GM12872 (cell line): ENCODE results near the gene HPS4.

Experiments
- CTCF ChIP-seq: IDR thresholded peaks from 3 replicates; pipeline ENCODE4 v1.5.1; 2011; ENCODE audit warnings: low read depth, mild to moderate bottlenecking, low read length, moderate library complexity; ENCODE audit not compliant: insufficient read depth

Gene HPS4

GRCh38 chr22:26447584-26448329, 35.8 kb downstream of the HPS4 start:
- no peak for TF ChIP-seq CTCF

GRCh38 chr22:26446808-26447515, 36.6 kb downstream of the HPS4 start:
- TF ChIP-seq CTCF, result no peak

- TF ChIP-seq CTCF, result no peak
Observed at GRCh38 chr22:26445577-26446275, 37.9 kb downstream of the HPS4 start.

GRCh38 chr22:26444777-26445176, 38.8 kb downstream of the HPS4 start:
- TF ChIP-seq CTCF, result no peak

GRCh38 chr22:26443901-26444690, 39.5 kb downstream of the HPS4 start:
- TF ChIP-seq CTCF, result no peak

- TF ChIP-seq CTCF, result no peak
Observed at GRCh38 chr22:26442086-26442756, 41.4 kb downstream of the HPS4 start.
